ENCODE measurements around the gene CARD19. TPM values are rescaled to one million over a fixed set of nuclear protein-coding genes. Genes with fewer than 3 reads are reported as not detected.
A peak's percentile ranks its signal among the peaks of the same experiment; 100 is the strongest.

Gene CARD19
- total and polyA plus RNA-seq, 8 donors, result 16.9 to 43.0 (median 23.1) TPM

DNA sequence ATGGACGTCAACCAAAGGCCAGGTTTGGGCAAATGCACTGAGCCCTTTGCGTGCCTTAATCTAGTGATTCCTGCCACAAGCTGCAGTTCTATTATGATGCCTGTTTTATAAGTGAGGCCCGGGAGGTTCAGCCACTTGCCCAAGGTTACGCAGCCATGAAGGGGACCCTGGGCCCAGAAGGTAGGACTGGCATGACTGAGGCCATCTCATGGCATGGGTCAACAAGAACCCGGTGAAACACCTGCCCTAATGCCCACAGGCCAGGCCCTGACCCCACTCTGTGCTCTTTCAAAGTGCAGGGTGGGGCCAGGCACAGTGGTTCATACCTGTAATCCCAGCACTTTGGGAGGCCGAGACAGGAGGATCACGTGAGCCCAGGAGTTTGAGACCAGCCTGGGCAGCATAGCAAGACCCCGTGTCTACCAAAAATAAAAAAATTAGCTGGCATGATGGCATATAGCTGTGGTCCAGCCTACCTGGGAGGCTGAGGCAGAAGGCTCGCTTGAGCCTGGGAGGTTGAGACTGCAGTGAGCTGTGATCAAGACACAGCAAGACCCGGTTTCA lies 29.4 kb downstream of the CARD19 start:
- intact Hi-C loops (cut with DNase I), result no loop called here
- peaks cover 15 to 91% of the 10 kb centered on the region in 2 donors for H3K4me1 ChIP-seq
- H3K27me3 ChIP-seq, result no peaks in the 10 kb centered on the region
- no peaks in the 10 kb centered on the region for H3K9me3 ChIP-seq
- ATAC-seq, result no peak
- no peak overlapping the region for H3K27ac ChIP-seq
- peaks cover 0 to 60% of the 10 kb centered on the region in 2 donors for H3K36me3 ChIP-seq
- peak in 1 of 4 donors; percentile 16 for DNase-seq
- no peak overlapping the region for H3K4me3 ChIP-seq
- TF ChIP-seq CTCF (IDR thresholded peaks at IDR 0.05), result no peak

DNA sequence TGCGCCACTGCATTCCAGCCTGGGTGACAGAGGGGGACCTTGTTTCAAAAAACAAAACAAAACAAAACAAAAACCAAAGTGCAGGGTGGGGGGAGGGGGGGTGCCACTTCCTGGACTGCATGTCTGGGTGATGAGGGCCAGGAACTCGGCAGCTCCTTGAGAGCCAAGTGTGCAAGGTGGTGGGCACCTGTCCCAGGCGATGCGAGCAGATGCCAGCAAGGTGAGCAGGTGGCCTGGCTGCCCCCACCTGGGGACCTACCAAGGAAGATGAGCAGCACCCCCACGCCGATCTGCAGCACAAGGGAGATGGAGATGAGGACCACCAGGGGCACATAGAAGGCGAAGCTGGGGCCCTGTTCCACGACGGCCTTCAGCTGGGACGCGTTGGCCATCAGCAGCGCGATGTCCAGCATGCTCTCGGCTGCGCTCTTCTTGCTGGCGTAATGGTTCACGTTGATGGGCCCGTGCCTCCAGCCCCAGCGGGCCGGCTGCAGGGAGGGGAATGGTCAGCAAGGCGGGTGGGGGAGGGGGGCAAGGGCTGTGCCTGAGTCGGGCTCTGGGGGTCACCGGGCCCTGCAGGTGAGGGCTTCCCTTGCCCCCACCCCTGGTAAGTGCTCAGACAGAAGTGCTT lies 30.2 kb downstream of the CARD19 start:
- H3K9me3 ChIP-seq, result no peaks in the 10 kb centered on the region
- intact Hi-C loops (cut with DNase I), result no loop called here
- ATAC-seq, result no peak
- H3K27me3 ChIP-seq, result no peaks in the 10 kb centered on the region
- peak in 1 of 4 donors; percentile 31 for DNase-seq
- H3K4me3 ChIP-seq, result no peak overlapping the region
- peaks cover 22 to 91% of the 10 kb centered on the region in 2 donors for H3K4me1 ChIP-seq
- peaks cover 0 to 58% of the 10 kb centered on the region in 2 donors for H3K36me3 ChIP-seq
- no peak for TF ChIP-seq CTCF (IDR thresholded peaks at IDR 0.05)
- H3K27ac ChIP-seq, result peak overlapping the region in 1 of 2 donors; percentile 82

- ATAC-seq, result peak; percentile 29
- Histone ChIP-seq H3K36me3 (peaks cover 0 to 51% of the 10 kb centered on the region in 2 donors), H3K4me3 (no peak overlapping the region), H3K9me3 (no peaks in the 10 kb centered on the region), H3K4me1 (peaks cover 28 to 91% of the 10 kb centered on the region in 2 donors), H3K27me3 (no peaks in the 10 kb centered on the region), H3K27ac (peak overlapping the region; percentile 57 to 82)
- TF ChIP-seq CTCF (IDR thresholded peaks at IDR 0.05), result no peak
- DNase-seq, result peak in 3 of 4 donors; percentile 46 to 60 (median 60)
- intact Hi-C loops (cut with DNase I), result no loop called here
These were observed 30.9 kb downstream of the CARD19 start for GRCh38 chr9:93126825-93127368.

GRCh38 chr9:93127395-93127911 lies 31.4 kb downstream of the CARD19 start:
- no peak for TF ChIP-seq CTCF (IDR thresholded peaks at IDR 0.05)
- DNase-seq (peak in 3 of 4 donors; percentile 23 to 80 (median 63)), ATAC-seq (peak; percentile 58)
- H3K36me3 ChIP-seq, result peaks cover 0 to 46% of the 10 kb centered on the region in 2 donors
- intact Hi-C loops (cut with DNase I), result no loop called here
- H3K9me3 ChIP-seq, result no peaks in the 10 kb centered on the region
- no peaks in the 10 kb centered on the region for H3K27me3 ChIP-seq
- peaks cover 34 to 91% of the 10 kb centered on the region in 2 donors for H3K4me1 ChIP-seq
- peak overlapping the region; percentile 57 to 82 for H3K27ac ChIP-seq
- no peak overlapping the region for H3K4me3 ChIP-seq
